Measurements from ENCODE around the gene ZDHHC6. TPM values are rescaled to one million over a fixed set of nuclear protein-coding genes. Genes with fewer than 3 reads are reported as not detected.
"Not testable (repeated sequence)": the region's sequence is repeated elsewhere in the genome, so short reads cannot be mapped to it uniquely, and the experiment has no call there.

The ZDHHC6 gene
- total RNA-seq, 4 donors from 2014 or later, result 26.5 to 39.2 (median 34.1) TPM

GRCh38 chr10:112421731-112422130 lies 25.0 kb downstream of the ZDHHC6 start:
- Histone ChIP-seq H3K4me3 (replicated peaks in 1 of 3) (no peak overlapping the region), H3K9me3 (no peaks in the 10 kb centered on the region), H3K27me3 (no peaks in the 10 kb centered on the region), H3K27ac (no peak overlapping the region), H3K36me3 (peaks cover 0 to 4% of the 10 kb centered on the region in 2 donors), H3K4me1 (no peaks in the 10 kb centered on the region)
- DNase-seq, result no peak
- intact Hi-C loops (cut with DNase I), result no loop called here
- WGBS, 2 donors, result 98 to 100% methylated on average over 3 of the region's 3 CpGs
- TF ChIP-seq POLR2A (IDR thresholded peaks at IDR 0.05) (no peak), CTCF (IDR thresholded peaks at IDR 0.05) (no peak)

- H3K27ac ChIP-seq, result no peak overlapping the region
- intact Hi-C loops (cut with DNase I), result no loop called here
- no peaks in the 10 kb centered on the region for H3K9me3 ChIP-seq
- H3K4me1 ChIP-seq, result no peaks in the 10 kb centered on the region
- no peak for DNase-seq
- 95 to 96% methylated on average over 2 of the region's 2 CpGs for WGBS, 2 donors
- no peak overlapping the region for H3K4me3 ChIP-seq (replicated peaks in 1 of 3)
- TF ChIP-seq CTCF (IDR thresholded peaks at IDR 0.05), result no peak
- TF ChIP-seq POLR2A (IDR thresholded peaks at IDR 0.05), result no peak
- H3K36me3 ChIP-seq, result no peaks in the 10 kb centered on the region
- no peaks in the 10 kb centered on the region for H3K27me3 ChIP-seq
Measured at GRCh38 chr10:112412696-112413095, 34.0 kb downstream of the ZDHHC6 start.

GRCh38 chr10:112409755-112410154 lies 37.0 kb downstream of the ZDHHC6 start:
- TF ChIP-seq POLR2A (IDR thresholded peaks at IDR 0.05) (no peak), CTCF (IDR thresholded peaks at IDR 0.05) (no peak)
- no peaks in the 10 kb centered on the region for H3K4me1 ChIP-seq
- H3K9me3 ChIP-seq, result no peaks in the 10 kb centered on the region
- no peaks in the 10 kb centered on the region for H3K36me3 ChIP-seq
- WGBS, 2 donors, result 74 to 83% methylated on average over 4 of the region's 4 CpGs
- no peak overlapping the region for H3K4me3 ChIP-seq (replicated peaks in 1 of 3)
- no peak overlapping the region for H3K27ac ChIP-seq
- H3K27me3 ChIP-seq, result no peaks in the 10 kb centered on the region
- DNase-seq, result no peak
- intact Hi-C loops (cut with DNase I), result no loop called here

GRCh38 chr10:112409299-112409698 lies 37.4 kb downstream of the ZDHHC6 start:
- H3K9me3 ChIP-seq, result no peaks in the 10 kb centered on the region
- TF ChIP-seq CTCF (IDR thresholded peaks at IDR 0.05) (no peak), POLR2A (IDR thresholded peaks at IDR 0.05) (no peak)
- H3K27ac ChIP-seq, result no peak overlapping the region
- intact Hi-C loops (cut with DNase I), result no loop called here
- H3K36me3 ChIP-seq, result no peaks in the 10 kb centered on the region
- DNase-seq, result no peak
- no peaks in the 10 kb centered on the region for H3K27me3 ChIP-seq
- H3K4me1 ChIP-seq, result no peaks in the 10 kb centered on the region
- 69 to 71% methylated on average over 2 of the region's 2 CpGs for WGBS, 2 donors
- H3K4me3 ChIP-seq (replicated peaks in 1 of 3), result no peak overlapping the region

GRCh38 chr10:112407696-112408095 lies 39.0 kb downstream of the ZDHHC6 start:
- WGBS, 2 donors, result 85 to 87% methylated on average over 1 of the region's 1 CpG
- no peak for DNase-seq
- Histone ChIP-seq H3K9me3 (no peaks in the 10 kb centered on the region), H3K27ac (no peak overlapping the region), H3K4me1 (no peaks in the 10 kb centered on the region), H3K36me3 (no peaks in the 10 kb centered on the region), H3K4me3 (replicated peaks in 1 of 3) (no peak overlapping the region), H3K27me3 (no peaks in the 10 kb centered on the region)
- intact Hi-C loops (cut with DNase I), result no loop called here
- TF ChIP-seq POLR2A (IDR thresholded peaks at IDR 0.05), result no peak
- no peak for TF ChIP-seq CTCF (IDR thresholded peaks at IDR 0.05)

GRCh38 chr10:112406806-112407205 lies 39.9 kb downstream of the ZDHHC6 start:
- DNase-seq; intact Hi-C loops (cut with DNase I); H3K36me3 ChIP-seq; H3K4me3 ChIP-seq (replicated peaks in 1 of 3); H3K27me3 ChIP-seq; H3K9me3 ChIP-seq; H3K27ac ChIP-seq; H3K4me1 ChIP-seq: not testable (repeated sequence)
- WGBS, 2 donors, result 82% methylated on average over 2 of the region's 2 CpGs
